HG02623 (cell line): ENCODE data around the gene PAPOLA.

Source experiments
- ATAC-seq: cut with Tn5 transposase; IDR thresholded peaks from one replicate; pipeline ENCODE4 v1.9.1; 2021; ENCODE audit warnings: moderate library complexity; ENCODE audit not compliant: unreplicated experiment

PAPOLA gene

GRCh38 chr14:96564389-96564788 is 62.2 kb downstream of the PAPOLA start:
- no peak for ATAC-seq

- no peak for ATAC-seq
Observed at GRCh38 chr14:96565811-96566210, 63.6 kb downstream of the PAPOLA start.

GRCh38 chr14:96567289-96567899 is 65.2 kb downstream of the PAPOLA start:
- no peak for ATAC-seq

- ATAC-seq, result no peak
Observed at GRCh38 chr14:96568621-96569020, 66.4 kb downstream of the PAPOLA start.

- ATAC-seq, result no peak
Observed at GRCh38 chr14:96571311-96571710, 69.1 kb downstream of the PAPOLA start.

- ATAC-seq, result no peak
Observed at GRCh38 chr14:96573473-96574100, 71.4 kb downstream of the PAPOLA start.

GRCh38 chr14:96574171-96574632 is 72.0 kb downstream of the PAPOLA start:
- no peak for ATAC-seq

- no peak for ATAC-seq
Observed at GRCh38 chr14:96574633-96575632, 72.8 kb downstream of the PAPOLA start.

GRCh38 chr14:96576359-96576758 is 74.2 kb downstream of the PAPOLA start:
- no peak for ATAC-seq

- no peak for ATAC-seq
Observed at GRCh38 chr14:96576937-96577336, 74.8 kb downstream of the PAPOLA start.

GRCh38 chr14:96578619-96579018 is 76.4 kb downstream of the PAPOLA start:
- ATAC-seq, result no peak

GRCh38 chr14:96579358-96579757 is 77.2 kb downstream of the PAPOLA start:
- ATAC-seq, result no peak

GRCh38 chr14:96579855-96580254 is 77.7 kb downstream of the PAPOLA start:
- ATAC-seq, result no peak

GRCh38 chr14:96580566-96580965 is 78.4 kb downstream of the PAPOLA start:
- no peak for ATAC-seq

- ATAC-seq, result no peak
Observed at GRCh38 chr14:96581026-96581425, 78.8 kb downstream of the PAPOLA start.

- no peak for ATAC-seq
Observed at GRCh38 chr14:96581902-96582301, 79.7 kb downstream of the PAPOLA start.

- ATAC-seq, result no peak
Observed at GRCh38 chr14:96582411-96582961, 80.3 kb downstream of the PAPOLA start.

- ATAC-seq, result no peak
Observed at GRCh38 chr14:96582995-96583394, 80.8 kb downstream of the PAPOLA start.

- ATAC-seq, result no peak
Observed at GRCh38 chr14:96583569-96584041, 81.4 kb downstream of the PAPOLA start.

GRCh38 chr14:96584199-96584906 is 82.2 kb downstream of the PAPOLA start:
- peak; percentile 67 for ATAC-seq
